PFSK-1 (cell line): Measurements from ENCODE around the gene NUP37.

Experiments used
- FOXP2 ChIP-seq: optimal IDR thresholded peaks from 2 replicates; pipeline ENCODE3; 2011; ENCODE audit warnings: borderline replicate concordance, control low read depth, inconsistent platforms; ENCODE audit not compliant: insufficient read depth; ENCODE audit errors: extremely low read length, extremely low read depth
- POLR2AphosphoS5 ChIP-seq: IDR thresholded peaks from 2 replicates; pipeline ENCODE4 v1.6.1; 2012; ENCODE audit warnings: low read depth, mild to moderate bottlenecking, control low read depth, low read length, moderate library complexity
- SIN3A ChIP-seq: IDR thresholded peaks from 2 replicates; pipeline ENCODE4 v1.6.1; 2012; ENCODE audit warnings: mild to moderate bottlenecking, low read length, moderate library complexity, borderline replicate concordance; ENCODE audit not compliant: insufficient read depth
- TAF1 ChIP-seq: IDR thresholded peaks from 2 replicates; pipeline ENCODE4 v1.6.1; 2012; ENCODE audit warnings: low read length, control low read depth, borderline replicate concordance; ENCODE audit not compliant: insufficient read depth
- TF ChIP-seq, protein P1 (sequence below), 2 experiments: IDR thresholded peaks; 2 replicates each; pipeline versions ENCODE4 v1.6.1 to v1.8.0; 2011 to 2012; ENCODE audit warnings: low read depth in 2 of 2, low read length in 2 of 2, control low read depth in 1 of 2, inconsistent platforms in 1 of 2, mild to moderate bottlenecking in 1 of 2, moderate library complexity in 1 of 2; ENCODE audit not compliant: insufficient read depth in 1 of 2

The NUP37 gene

DNA sequence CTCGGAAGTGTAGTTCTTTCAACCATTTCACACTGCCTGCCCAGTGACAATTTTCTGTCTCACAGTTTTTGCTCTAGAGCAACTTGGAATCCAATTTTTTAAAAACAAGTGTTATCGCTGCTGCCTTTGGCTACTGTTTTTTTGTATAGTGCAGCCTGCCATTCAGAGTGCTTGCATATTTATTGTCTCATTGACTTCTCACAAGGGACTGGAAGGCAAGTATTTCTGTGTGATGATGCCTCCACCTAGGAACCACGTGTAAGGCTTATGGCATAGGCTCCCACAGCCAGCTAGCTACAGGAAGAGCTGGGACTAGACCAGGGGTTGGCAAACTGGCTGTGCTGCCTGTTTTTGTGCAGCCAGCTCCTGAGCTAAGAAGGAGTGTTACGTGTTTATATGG is 972 bp upstream of the NUP37 start:
- TF ChIP-seq, protein P1, sequence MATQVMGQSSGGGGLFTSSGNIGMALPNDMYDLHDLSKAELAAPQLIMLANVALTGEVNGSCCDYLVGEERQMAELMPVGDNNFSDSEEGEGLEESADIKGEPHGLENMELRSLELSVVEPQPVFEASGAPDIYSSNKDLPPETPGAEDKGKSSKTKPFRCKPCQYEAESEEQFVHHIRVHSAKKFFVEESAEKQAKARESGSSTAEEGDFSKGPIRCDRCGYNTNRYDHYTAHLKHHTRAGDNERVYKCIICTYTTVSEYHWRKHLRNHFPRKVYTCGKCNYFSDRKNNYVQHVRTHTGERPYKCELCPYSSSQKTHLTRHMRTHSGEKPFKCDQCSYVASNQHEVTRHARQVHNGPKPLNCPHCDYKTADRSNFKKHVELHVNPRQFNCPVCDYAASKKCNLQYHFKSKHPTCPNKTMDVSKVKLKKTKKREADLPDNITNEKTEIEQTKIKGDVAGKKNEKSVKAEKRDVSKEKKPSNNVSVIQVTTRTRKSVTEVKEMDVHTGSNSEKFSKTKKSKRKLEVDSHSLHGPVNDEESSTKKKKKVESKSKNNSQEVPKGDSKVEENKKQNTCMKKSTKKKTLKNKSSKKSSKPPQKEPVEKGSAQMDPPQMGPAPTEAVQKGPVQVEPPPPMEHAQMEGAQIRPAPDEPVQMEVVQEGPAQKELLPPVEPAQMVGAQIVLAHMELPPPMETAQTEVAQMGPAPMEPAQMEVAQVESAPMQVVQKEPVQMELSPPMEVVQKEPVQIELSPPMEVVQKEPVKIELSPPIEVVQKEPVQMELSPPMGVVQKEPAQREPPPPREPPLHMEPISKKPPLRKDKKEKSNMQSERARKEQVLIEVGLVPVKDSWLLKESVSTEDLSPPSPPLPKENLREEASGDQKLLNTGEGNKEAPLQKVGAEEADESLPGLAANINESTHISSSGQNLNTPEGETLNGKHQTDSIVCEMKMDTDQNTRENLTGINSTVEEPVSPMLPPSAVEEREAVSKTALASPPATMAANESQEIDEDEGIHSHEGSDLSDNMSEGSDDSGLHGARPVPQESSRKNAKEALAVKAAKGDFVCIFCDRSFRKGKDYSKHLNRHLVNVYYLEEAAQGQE (IDR thresholded peaks at IDR 0.05; ENCODE audit: insufficient read depth in 1 of 2, low read depth in 2 of 2, low read length in 2 of 2), result no peak
- TF ChIP-seq FOXP2, result no peak
- no peak for TF ChIP-seq SIN3A
- no peak for TF ChIP-seq TAF1
- TF ChIP-seq POLR2AphosphoS5, result no peak

DNA sequence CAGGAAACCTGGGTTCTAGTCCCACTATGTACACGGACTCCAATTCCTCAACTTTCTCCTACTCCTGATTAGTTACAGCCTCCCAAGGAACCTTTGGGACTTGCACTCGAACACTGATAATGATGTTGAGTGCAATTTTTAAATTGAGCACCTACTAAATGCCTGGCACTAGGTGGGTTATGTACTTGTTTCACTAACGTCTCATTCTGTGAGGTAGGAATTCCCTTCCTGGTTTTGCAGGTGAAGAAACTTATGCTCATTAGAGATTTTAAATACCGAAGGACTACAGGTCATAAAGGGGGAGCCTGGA is 605 bp upstream of the NUP37 start:
- no peak for TF ChIP-seq SIN3A

DNA sequence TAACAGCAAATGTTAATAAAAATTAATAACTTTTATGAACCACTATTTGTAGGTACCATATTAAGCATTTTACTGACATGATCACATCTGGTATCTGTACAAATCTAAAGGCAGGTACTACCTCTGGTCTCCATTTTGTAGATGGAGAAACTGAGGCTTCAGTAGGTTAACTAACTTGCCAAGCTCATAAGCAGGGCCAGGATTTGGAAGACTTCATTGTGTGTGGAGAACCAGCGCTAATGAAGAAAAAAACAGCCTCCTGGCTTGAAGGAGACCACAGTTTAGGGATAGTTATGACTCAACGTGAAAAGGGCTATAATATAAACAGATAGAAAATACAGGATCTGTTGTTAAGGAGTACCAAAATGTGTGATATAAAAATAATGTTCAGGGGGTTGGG is 1.0 kb downstream of the NUP37 start:
- TF ChIP-seq SIN3A, result no peak
- TF ChIP-seq POLR2AphosphoS5, result no peak
- TF ChIP-seq, protein P1 (IDR thresholded peaks at IDR 0.05; ENCODE audit: insufficient read depth in 1 of 2, low read depth in 2 of 2, low read length in 2 of 2), result no peak
- TF ChIP-seq FOXP2, result no peak
- no peak for TF ChIP-seq TAF1

DNA sequence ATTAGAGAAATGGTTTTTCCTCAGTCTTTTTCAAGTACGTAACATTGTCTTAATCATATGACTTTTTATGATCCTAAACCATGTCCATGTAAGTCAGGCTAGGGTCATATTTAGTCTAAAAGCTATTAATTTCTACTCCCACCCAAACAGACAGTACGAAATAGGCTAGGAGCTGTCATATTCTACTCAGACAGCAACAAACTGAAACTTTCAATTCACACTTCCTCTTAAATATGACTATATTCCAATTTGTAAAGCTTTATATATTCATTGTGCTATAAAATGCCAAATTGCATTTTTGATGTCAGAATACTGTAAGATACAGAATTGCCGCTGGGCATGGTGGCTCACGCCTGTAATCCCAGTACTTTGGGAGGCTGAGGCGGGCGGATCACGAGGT is 3.5 kb downstream of the NUP37 start:
- TF ChIP-seq SIN3A (no peak), TAF1 (no peak), POLR2AphosphoS5 (no peak), FOXP2 (no peak)
- TF ChIP-seq, protein P1 (IDR thresholded peaks at IDR 0.05; ENCODE audit: insufficient read depth in 1 of 2, low read depth in 2 of 2, low read length in 2 of 2), result no peak

DNA sequence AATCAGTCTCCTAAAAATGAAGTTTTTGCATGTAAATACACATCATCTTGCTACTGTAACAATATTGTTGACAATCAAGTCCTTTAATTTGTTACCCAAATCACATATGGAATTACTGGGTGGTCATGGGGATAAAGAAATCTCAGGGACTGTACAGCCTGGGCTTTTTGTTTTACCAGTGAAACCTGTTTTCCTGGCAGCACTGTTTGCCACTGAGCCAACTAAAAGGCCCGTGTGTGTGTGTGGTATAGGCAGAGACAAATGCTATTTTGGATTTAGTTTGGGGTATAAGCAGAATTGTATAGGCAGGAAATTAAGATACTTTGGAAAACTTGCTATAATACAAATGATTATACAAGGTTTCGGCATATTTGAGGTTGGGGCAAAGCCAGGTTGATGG is 5.7 kb downstream of the NUP37 start:
- TF ChIP-seq TAF1 (no peak), SIN3A (no peak), POLR2AphosphoS5 (no peak), FOXP2 (no peak)
- TF ChIP-seq, protein P1 (IDR thresholded peaks at IDR 0.05; ENCODE audit: insufficient read depth in 1 of 2, low read depth in 2 of 2, low read length in 2 of 2), result no peak

DNA sequence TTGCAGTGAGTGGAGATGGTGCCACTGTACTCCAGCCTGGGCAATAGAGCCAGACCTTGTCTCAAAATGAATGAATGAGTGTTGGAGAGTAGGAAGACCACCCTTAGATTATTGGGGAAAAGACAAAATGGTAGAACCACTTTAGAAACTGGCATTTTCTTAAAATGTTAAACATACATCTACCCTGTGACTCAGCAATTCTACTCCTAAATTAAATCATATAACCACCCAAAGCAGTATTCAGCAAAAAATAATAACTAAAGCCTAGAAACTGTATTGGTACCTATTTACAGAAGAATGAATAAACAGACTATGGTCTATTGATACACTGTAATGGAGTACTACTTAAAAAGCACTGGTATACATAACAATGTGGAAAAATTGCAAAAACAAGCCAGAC is 9.1 kb downstream of the NUP37 start:
- TF ChIP-seq FOXP2, result no peak
- TF ChIP-seq POLR2AphosphoS5, result no peak
- no peak for TF ChIP-seq SIN3A
